Osteocyte (in vitro differentiated cells): Measurements from ENCODE around the gene MPPED1. TPM values are rescaled to one million over a fixed set of nuclear protein-coding genes. Genes with fewer than 3 reads are reported as not detected.

Experiments used
- DNase-seq: peaks from one replicate; pipeline ENCODE4 v3.0.0; 2021; ENCODE audit warnings: mixed read lengths; ENCODE audit not compliant: unreplicated experiment; ENCODE audit errors: extremely low spot score
- H3K27ac Mint-ChIP-seq: one replicate; pipeline ENCODE4 v1.8.0; 2021; ENCODE audit warnings: mild to moderate bottlenecking, mixed read lengths; ENCODE audit not compliant: unreplicated experiment
- H3K27me3 Mint-ChIP-seq: one replicate; pipeline ENCODE4 v1.8.0; 2021; ENCODE audit warnings: mixed read lengths; ENCODE audit not compliant: unreplicated experiment
- H3K36me3 Mint-ChIP-seq: one replicate; pipeline ENCODE4 v1.8.0; 2021; ENCODE audit warnings: mixed read lengths; ENCODE audit not compliant: unreplicated experiment
- H3K4me1 Mint-ChIP-seq: one replicate; pipeline ENCODE4 v1.8.0; 2021; ENCODE audit warnings: mixed read lengths; ENCODE audit not compliant: unreplicated experiment
- H3K4me3 Mint-ChIP-seq: one replicate; pipeline ENCODE4 v1.8.0; 2021; ENCODE audit warnings: mild to moderate bottlenecking, moderate library complexity, mixed read lengths; ENCODE audit not compliant: unreplicated experiment
- H3K9me3 Mint-ChIP-seq: one replicate; pipeline ENCODE4 v1.8.0; 2021; ENCODE audit warnings: mixed read lengths; ENCODE audit not compliant: unreplicated experiment
- CTCF ChIP-seq: fragments of 200-600 bp; sonication (generic); IDR thresholded peaks from 2 replicates; pipeline ENCODE4 v1.5.0; 2021; ENCODE audit warnings: antibody characterized with exemption, mild to moderate bottlenecking, moderate library complexity
- total RNA-seq: library from RNA; stranded (reverse); gene quantifications from 2 replicates; pipeline ENCODE4 v1.2.1, GENCODE V29; 2021

The MPPED1 gene
- total RNA-seq, 1 donor from 2014 or later = not detected

GRCh38 chr22:43531651-43532050 lies 119.8 kb downstream of the MPPED1 start:
- no peak for TF ChIP-seq CTCF
- Mint-ChIP-seq H3K9me3 (no peaks in the 10 kb centered on the region), H3K4me3 (no peak overlapping the region)

GRCh38 chr22:43532301-43533155 lies 120.7 kb downstream of the MPPED1 start:
- no peaks in the 10 kb centered on the region for H3K9me3 Mint-ChIP-seq
- no peak overlapping the region for H3K27ac Mint-ChIP-seq

More at GRCh38 chr22:43531651-43532050, 119.8 kb downstream of the MPPED1 start:
- no peak overlapping the region for H3K27ac Mint-ChIP-seq
- DNase-seq = no peak
- H3K27me3 Mint-ChIP-seq = no peaks in the 10 kb centered on the region
- no peaks in the 10 kb centered on the region for H3K36me3 Mint-ChIP-seq
- no peaks in the 10 kb centered on the region for H3K4me1 Mint-ChIP-seq

GRCh38 chr22:43533156-43533530 lies 121.3 kb downstream of the MPPED1 start:
- no peak overlapping the region for H3K4me3 Mint-ChIP-seq
- H3K27ac Mint-ChIP-seq = no peak overlapping the region
- no peaks in the 10 kb centered on the region for H3K36me3 Mint-ChIP-seq
- peaks cover 2% of the 10 kb centered on the region for H3K27me3 Mint-ChIP-seq
- DNase-seq = peak; percentile 62
- TF ChIP-seq CTCF = no peak
- no peaks in the 10 kb centered on the region for H3K9me3 Mint-ChIP-seq
- no peaks in the 10 kb centered on the region for H3K4me1 Mint-ChIP-seq

More at GRCh38 chr22:43532301-43533155, 120.7 kb downstream of the MPPED1 start:
- no peaks in the 10 kb centered on the region for H3K27me3 Mint-ChIP-seq
- TF ChIP-seq CTCF = no peak
- no peaks in the 10 kb centered on the region for H3K4me1 Mint-ChIP-seq
- no peaks in the 10 kb centered on the region for H3K36me3 Mint-ChIP-seq
- DNase-seq = no peak
- no peak overlapping the region for H3K4me3 Mint-ChIP-seq

- DNase-seq = peak; percentile 57
- Mint-ChIP-seq H3K4me3 (no peak overlapping the region), H3K27me3 (peaks cover 2% of the 10 kb centered on the region), H3K27ac (no peak overlapping the region), H3K4me1 (no peaks in the 10 kb centered on the region), H3K36me3 (no peaks in the 10 kb centered on the region), H3K9me3 (no peaks in the 10 kb centered on the region)
- TF ChIP-seq CTCF = no peak
Observed at GRCh38 chr22:43533656-43534428, 122.0 kb downstream of the MPPED1 start.

GRCh38 chr22:43534916-43535315 lies 123.1 kb downstream of the MPPED1 start:
- Mint-ChIP-seq H3K27me3 (peaks cover 2% of the 10 kb centered on the region), H3K4me3 (no peak overlapping the region), H3K4me1 (no peaks in the 10 kb centered on the region), H3K9me3 (no peaks in the 10 kb centered on the region), H3K36me3 (no peaks in the 10 kb centered on the region), H3K27ac (no peak overlapping the region)
- DNase-seq = peak; percentile 64
- no peak for TF ChIP-seq CTCF
